Peyer's patch (tissue), 4 donors: ENCODE results near the gene GIGYF2. TPM values are rescaled to one million over a fixed set of nuclear protein-coding genes. Genes with fewer than 3 reads are reported as not detected.

Source experiments
- DNase-seq, 3 donors: peaks; one replicate each; pipeline ENCODE4 v3.0.0-alpha.2; 2017 to 2019
- H3K27ac ChIP-seq, 4 donors: fragments of 200-600 bp; sonication (generic); one replicate each; pipeline ENCODE4 v1.5.1; 2016 to 2019
- H3K27me3 ChIP-seq, 2 donors: fragments of 200-600 bp; sonication (generic); one replicate each; pipeline ENCODE4 v1.5.1; 2019
- H3K36me3 ChIP-seq, 3 donors: fragments of 200-600 bp; sonication (generic); one replicate each; pipeline ENCODE4 v1.5.1; 2016 to 2019
- H3K4me1 ChIP-seq, 4 donors: fragments of 200-600 bp; sonication (generic); one replicate each; pipeline ENCODE4 v1.5.1; 2016 to 2019
- H3K4me3 ChIP-seq, 4 donors: fragments of 200-600 bp; sonication (generic); 1 replicate in 3 of 4; 2 replicates in 1 of 4; pipeline ENCODE4 v1.5.1; 2016 to 2019; ENCODE audit warnings: mild to moderate bottlenecking in 1 of 4
- H3K9me3 ChIP-seq, 4 donors: fragments of 200-600 bp; sonication (generic); one replicate each; pipeline ENCODE4 v1.5.1; 2016 to 2019; ENCODE audit warnings: mild to moderate bottlenecking in 1 of 4
- CTCF ChIP-seq, 6 experiments: fragments of 450-650 bp in 4 of 6; fragments of 200-600 bp in 2 of 6; sonication (generic) in 1 of 6; IDR thresholded peaks; one replicate each; pipeline ENCODE4 v1.5.1; 2017 to 2019; ENCODE audit warnings: antibody characterized with exemption in 6 of 6, mild to moderate bottlenecking in 3 of 6, moderate library complexity in 1 of 6
- POLR2A ChIP-seq, 2 donors: fragments of 450-650 bp; IDR thresholded peaks; one replicate each; pipeline ENCODE4 v1.5.1; 2017; ENCODE audit warnings: antibody characterized with exemption in 2 of 2, mild to moderate bottlenecking in 2 of 2, moderate library complexity in 2 of 2
- total RNA-seq, 4 donors: library from RNA; depleted of rRNA; stranded (reverse); fragments of >200 nt; gene quantifications; one replicate each; pipeline ENCODE4 v1.1.0, GENCODE V29; 2016

Gene GIGYF2
- total RNA-seq, 4 donors from 2014 or later: 82.5 to 126 (median 90.1) TPM

- Histone ChIP-seq H3K27ac (peak overlapping the region in 3 of 4 donors; percentile 76 to 91 (median 84)), H3K4me1 (peaks cover 0 to 32% (median 10%) of the 10 kb centered on the region in 4 donors), H3K27me3 (no peaks in the 10 kb centered on the region), H3K36me3 (no peaks in the 10 kb centered on the region), H3K4me3 (no peak overlapping the region), H3K9me3 (no peaks in the 10 kb centered on the region)
- peak in 1 of 2 donors; percentile 69 for TF ChIP-seq POLR2A (IDR thresholded peaks at IDR 0.05)
- TF ChIP-seq CTCF (IDR thresholded peaks at IDR 0.05): no peak
- peak in 2 of 3 donors; percentile 54 to 87 for DNase-seq
Observed at GRCh38 chr2:232873909-232874641, 176.9 kb downstream of the GIGYF2 start.

- H3K36me3 ChIP-seq: no peaks in the 10 kb centered on the region
- TF ChIP-seq POLR2A (IDR thresholded peaks at IDR 0.05): no peak
- no peak for TF ChIP-seq CTCF (IDR thresholded peaks at IDR 0.05)
- H3K4me3 ChIP-seq: no peak overlapping the region
- DNase-seq: peak in 1 of 3 donors; percentile 44
- H3K27me3 ChIP-seq: no peaks in the 10 kb centered on the region
- no peaks in the 10 kb centered on the region for H3K9me3 ChIP-seq
- H3K27ac ChIP-seq: peak overlapping the region in 3 of 4 donors; percentile 76 to 91 (median 84)
- peaks cover 0 to 32% (median 10%) of the 10 kb centered on the region in 4 donors for H3K4me1 ChIP-seq
Observed at GRCh38 chr2:232874677-232875223, 177.6 kb downstream of the GIGYF2 start.

GRCh38 chr2:232875256-232876121, 178.4 kb downstream of the GIGYF2 start:
- H3K4me3 ChIP-seq: peak overlapping the region; percentile 40 to 80 (median 59)

GRCh38 chr2:232876161-232876977, 179.2 kb downstream of the GIGYF2 start:
- DNase-seq: peak in 2 of 3 donors; percentile 74 to 85
- no peaks in the 10 kb centered on the region for H3K27me3 ChIP-seq
- TF ChIP-seq CTCF (IDR thresholded peaks at IDR 0.05) (peak in 3 of 6 experiments; percentile 6 to 18 (median 6)), POLR2A (IDR thresholded peaks at IDR 0.05) (peak; percentile 57 to 70)
- H3K4me1 ChIP-seq: peaks cover 0 to 32% (median 10%) of the 10 kb centered on the region in 4 donors
- H3K36me3 ChIP-seq: no peaks in the 10 kb centered on the region
- H3K9me3 ChIP-seq: no peaks in the 10 kb centered on the region
- H3K4me3 ChIP-seq: peak overlapping the region; percentile 40 to 80 (median 59)
- peak overlapping the region in 3 of 4 donors; percentile 76 to 91 (median 84) for H3K27ac ChIP-seq

More at GRCh38 chr2:232875256-232876121, 178.4 kb downstream of the GIGYF2 start:
- peaks cover 0 to 32% (median 10%) of the 10 kb centered on the region in 4 donors for H3K4me1 ChIP-seq
- H3K36me3 ChIP-seq: no peaks in the 10 kb centered on the region
- H3K27me3 ChIP-seq: no peaks in the 10 kb centered on the region
- peak in 1 of 3 donors; percentile 44 for DNase-seq
- TF ChIP-seq CTCF (IDR thresholded peaks at IDR 0.05) (no peak), POLR2A (IDR thresholded peaks at IDR 0.05) (no peak)
- H3K27ac ChIP-seq: peak overlapping the region in 3 of 4 donors; percentile 76 to 91 (median 84)
- no peaks in the 10 kb centered on the region for H3K9me3 ChIP-seq
